K562 (cell line): Measurements from ENCODE around the gene CYTH1. TPM values are rescaled to one million over a fixed set of nuclear protein-coding genes. Genes with fewer than 3 reads are reported as not detected.

Experiments used
- ATAC-seq: fragments of 200-7000 bp; cut with Tn5 transposase; 3 replicates; pipeline ENCODE4 v1.9.1; 2020; ENCODE audit warnings: moderate library complexity
- BruUV-seq: library from RNA; stranded (reverse); fragments of 400-500 nt; replicated peaks from 2 replicates; lab custom pipeline; 2021; lab: Mats Ljungman, UMichigan
- CTCF ChIA-PET: fragments of 300-600 bp; formaldehyde crosslinking; extraction: SDS; loops from one replicate; lab custom pipeline; 2021; ENCODE audit warnings: low intra/inter-chr PET ratio; lab: Yijun Ruan, JAX
- POLR2A ChIA-PET: fragments of 300-600, 350-650 bp; sonication (Branson Sonifier 250); formaldehyde crosslinking; extraction: SDS; loops from one replicate; lab custom pipeline; 2021; ENCODE audit warnings: antibody characterized with exemption, inconsistent platforms; lab: Yijun Ruan, JAX
- DNase-seq, 4 experiments: peaks; one replicate each; pipeline versions ENCODE4 v3.0.0 to v3.0.0-alpha.2; 2011 to 2018; ENCODE audit warnings: low spot score in 3 of 4, mixed read lengths in 3 of 4; ENCODE audit errors: extremely low read depth in 1 of 4
- FAIRE-seq: peaks from 2 replicates; lab custom pipeline; 2011; peaks lifted over from hg19 to GRCh38; lab: Jason Lieb, UNC
- H2AFZ ChIP-seq: 2 replicates; pipeline ENCODE4 v1.6.0; 2011; ENCODE audit warnings: low read depth, low read length, control low read depth, inconsistent platforms
- H3K27ac ChIP-seq: fragments of 200-600 bp; 3 replicates; pipeline ENCODE4 v1.8.0; 2011; ENCODE audit warnings: low read depth, mild to moderate bottlenecking, control low read depth, inconsistent platforms, low read length, moderate library complexity, mixed read lengths; ENCODE audit errors: extremely low read depth
- H3K27me3 ChIP-seq, 2 experiments: fragments of 300-600 bp in 1 of 2; 2 replicates in 1 of 2; 3 replicates in 1 of 2; pipeline versions ENCODE4 v1.6.0 to v1.8.0; 2011; ENCODE audit warnings: inconsistent platforms in 2 of 2, low read length in 2 of 2, mild to moderate bottlenecking in 1 of 2, mixed read lengths in 1 of 2, moderate library complexity in 1 of 2; ENCODE audit not compliant: control insufficient read depth in 2 of 2, insufficient read depth in 2 of 2
- H3K36me3 ChIP-seq: fragments of 300-600 bp; 3 replicates; pipeline ENCODE4 v1.8.0; 2011; ENCODE audit warnings: mild to moderate bottlenecking, low read length, inconsistent platforms; ENCODE audit not compliant: control insufficient read depth, insufficient read depth
- H3K4me1 ChIP-seq, 2 experiments: fragments of 200-600 bp in 1 of 2; replicated peaks in 1 of 2; 2 replicates in 1 of 2; 3 replicates in 1 of 2; pipeline versions ENCODE4 v1.5.1 to v1.8.0; 2011; ENCODE audit warnings: inconsistent platforms in 2 of 2, low read length in 2 of 2, mild to moderate bottlenecking in 1 of 2, mixed read lengths in 1 of 2, moderate library complexity in 1 of 2; ENCODE audit not compliant: control insufficient read depth in 2 of 2, insufficient read depth in 2 of 2
- H3K4me2 ChIP-seq: 2 replicates; pipeline ENCODE4 v1.6.1; 2011; ENCODE audit warnings: low read length, control low read depth, inconsistent platforms, mixed read lengths; ENCODE audit not compliant: insufficient read depth
- H3K4me3 ChIP-seq: fragments of 200-600 bp; sonication (generic), shearing (Covaris generic); 2 replicates; pipeline ENCODE4 v1.5.1; 2016; ENCODE audit warnings: control low read depth, inconsistent platforms
- H3K79me2 ChIP-seq: fragments of 200-600 bp; 3 replicates; pipeline ENCODE4 v1.8.0; 2011; ENCODE audit warnings: low read length, inconsistent platforms; ENCODE audit not compliant: control insufficient read depth, insufficient read depth
- H3K9ac ChIP-seq, 2 experiments: 2 replicates each; pipeline versions ENCODE4 v1.6.0 to v1.6.1; 2011; ENCODE audit warnings: low read depth in 2 of 2, low read length in 2 of 2, control low read depth in 1 of 2, inconsistent platforms in 1 of 2, mild to moderate bottlenecking in 1 of 2, mixed read lengths in 1 of 2; ENCODE audit not compliant: insufficient read depth in 1 of 2
- H3K9me1 ChIP-seq: one replicate; pipeline ENCODE4 v1.6.0; 2011; ENCODE audit warnings: inconsistent platforms, mild to moderate bottlenecking, low read length, moderate library complexity; ENCODE audit not compliant: control insufficient read depth, insufficient read depth
- H3K9me3 ChIP-seq: replicated peaks from 2 replicates; pipeline ENCODE4 v1.5.1; 2011; ENCODE audit warnings: low read depth, low read length, inconsistent platforms; ENCODE audit not compliant: control insufficient read depth, insufficient read depth
- H4K20me1 ChIP-seq: replicated peaks from 2 replicates; pipeline ENCODE4 v1.6.1; 2011; ENCODE audit warnings: low read length, inconsistent platforms, mixed read lengths; ENCODE audit not compliant: control insufficient read depth, insufficient read depth
- ATF7 ChIP-seq: fragments of 450-650 bp; IDR thresholded peaks from 2 replicates; pipeline ENCODE4 v1.7.1; 2014; ENCODE audit warnings: mild to moderate bottlenecking, moderate library complexity
- BHLHE40 ChIP-seq: IDR thresholded peaks from 2 replicates; pipeline ENCODE4 v1.6.1; 2011; ENCODE audit warnings: low read length, improper control_type of control experiment
- BRF1 ChIP-seq: IDR thresholded peaks from 3 replicates; pipeline ENCODE4 v1.6.1; 2011; ENCODE audit warnings: borderline replicate concordance, mild to moderate bottlenecking; ENCODE audit not compliant: insufficient read length; ENCODE audit errors: extremely low read depth
- CHCHD3 ChIP-seq: fragments of 250-450 bp; sonication (Bioruptor Pico); IDR thresholded peaks from 2 replicates; pipeline ENCODE4 v2.1.2; 2022; ENCODE audit warnings: mild to moderate bottlenecking
- FOS ChIP-seq: IDR thresholded peaks from 3 replicates; pipeline ENCODE4 v1.6.1; 2011; ENCODE audit not compliant: insufficient read length; ENCODE audit errors: extremely low read depth
- FOSL1 ChIP-seq: fragments of 200-800 bp; sonication (Bioruptor generic); conservative IDR thresholded peaks from 2 replicates; pipeline ENCODE4 v1.6.1; 2016; ENCODE audit warnings: missing genetic modification characterization, missing compliant biosample characterization
- ILF3 ChIP-seq: fragments of 450-650 bp; IDR thresholded peaks from 2 replicates; pipeline ENCODE4 v1.6.1; 2018; ENCODE audit warnings: antibody characterized with exemption, mild to moderate bottlenecking, moderate library complexity, borderline replicate concordance
- KLF10 ChIP-seq: fragments of 250-450 bp; sonication (Bioruptor Pico); IDR thresholded peaks from 2 replicates; pipeline ENCODE4 v1.6.1; 2021; ENCODE audit warnings: matching md5 sums
- TAF7 ChIP-seq: fragments of 450-650 bp; IDR thresholded peaks from 2 replicates; pipeline ENCODE4 v1.6.1; 2016; ENCODE audit warnings: missing genetic modification characterization, missing compliant biosample characterization
- TARDBP ChIP-seq: fragments of 450-650 bp; IDR thresholded peaks from 2 replicates; pipeline ENCODE4 v1.6.1; 2016
- ZNF143 ChIP-seq: sonication (generic); formaldehyde crosslinking; IDR thresholded peaks from 2 replicates; pipeline ENCODE4 v1.9.0; 2022; ENCODE audit warnings: mild to moderate bottlenecking, missing genetic modification reagents
- ZNF79 ChIP-seq: fragments of 250-450 bp; sonication (Bioruptor Pico); IDR thresholded peaks from 2 replicates; pipeline ENCODE4 v1.4.0; 2020; ENCODE audit warnings: low read depth, mild to moderate bottlenecking, moderate library complexity
- WGBS: fragments of 100-300 bp; shearing (Covaris generic); methylation state at CpG from one replicate; pipeline ENCODE4 v1.1.6; 2016; ENCODE audit warnings: low coverage, mixed read lengths; ENCODE audit not compliant: insufficient coverage; ENCODE audit errors: missing lambda C conversion rate; 5-methylcytosine and 5-hydroxymethylcytosine counted together
- in situ Hi-C: fragments of 300-500 bp; cut with MboI; formaldehyde crosslinking; loops from 4 replicates; pipeline ENCODE4 v1.15.0; 2018; ENCODE audit warnings: inconsistent platforms, mixed read lengths
- intact Hi-C: fragments of 100-400 bp; cut with micrococcal nuclease; formaldehyde crosslinking; loops from 2 replicates; pipeline ENCODE4 v1.14.2; 2022
- polyA plus RNA-seq, 8 experiments: library from polyadenylated mRNA; depleted of rRNA in 4 of 8; stranded (reverse) in 5 of 8; unstranded in 3 of 8; fragments of >200 nt; fragmentation: Nextera tagmentation in 2 of 8; fragmentation: Illumina TruSeq in 1 of 8; extraction: Ambion mirVana in 2 of 8; extraction: Trizol in 1 of 8; gene quantifications; 2 replicates each; pipeline versions ENCODE4 v1.2.1 to v1.2.3, GENCODE V29; 2011 to 2014; ENCODE audit warnings: inconsistent platforms in 1 of 8, missing spikeins in 1 of 8
- total RNA-seq, 7 experiments: library from RNA; depleted of rRNA in 6 of 7; stranded (reverse); fragments of >200 nt in 6 of 7; fragmentation: Illumina TruSeq in 2 of 7; extraction: Trizol in 2 of 7; gene quantifications; 2 replicates each; pipeline versions ENCODE4 v1.2.1 to v1.2.3, GENCODE V29; 2011 to 2021; ENCODE audit warnings: low replicate concordance in 1 of 7
- TF ChIP-seq, protein P1 (sequence below), 2 experiments: fragments of 450-650 bp; conservative IDR thresholded peaks; 2 replicates each; pipeline ENCODE4 v1.6.1; 2017; ENCODE audit warnings: mild to moderate bottlenecking in 2 of 2, moderate library complexity in 2 of 2
- TF ChIP-seq, protein P2 (sequence below): fragments of 450-650 bp; formaldehyde crosslinking; IDR thresholded peaks from 2 replicates; pipeline ENCODE4 v1.4.0; 2022; ENCODE audit warnings: mild to moderate bottlenecking, moderate library complexity
- TF ChIP-seq, protein P3 (sequence below), 3 experiments: IDR thresholded peaks in 2 of 3; conservative IDR thresholded peaks in 1 of 3; 2 replicates each; pipeline ENCODE4 v1.5.1; 2011 to 2012; ENCODE audit warnings: low read length in 3 of 3, mild to moderate bottlenecking in 3 of 3, control low read depth in 2 of 3, improper control_type of control experiment in 1 of 3, inconsistent platforms in 1 of 3, low read depth in 1 of 3, mixed read lengths in 1 of 3, moderate library complexity in 1 of 3; ENCODE audit not compliant: insufficient read depth in 2 of 3
- TF ChIP-seq, protein P4 (sequence below): sonication (generic); formaldehyde crosslinking; IDR thresholded peaks from 2 replicates; pipeline ENCODE4 v1.9.0; 2022; ENCODE audit warnings: mild to moderate bottlenecking, missing genetic modification reagents

CYTH1 gene
- total and polyA plus RNA-seq, 9 of the 15 experiments (the other 6 are each of a cell fraction or from before 2014, with no cell fraction given) = 0.52 to 27.7 (median 16.8) TPM

DNA sequence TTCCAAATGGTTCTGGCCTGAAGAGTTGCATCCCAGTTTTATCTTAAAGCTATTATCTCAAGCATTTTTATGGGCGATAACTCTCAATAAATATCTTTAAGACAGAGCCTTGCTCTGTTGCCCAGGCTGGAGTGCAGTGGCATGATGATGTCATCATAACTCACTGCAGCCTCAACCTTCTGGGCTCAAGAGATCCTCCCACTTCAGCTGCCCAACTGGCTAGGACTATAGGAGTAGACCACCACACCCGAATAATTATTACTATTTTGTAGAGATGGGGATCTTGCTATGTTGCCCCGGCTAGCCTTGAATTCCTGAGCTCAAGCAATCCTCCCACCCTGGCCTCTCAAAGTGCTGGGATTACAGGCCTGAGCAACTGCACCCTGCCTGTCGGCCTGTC, 26.1 kb upstream of the CYTH1 start (continued):
- TF ChIP-seq, protein P1, sequence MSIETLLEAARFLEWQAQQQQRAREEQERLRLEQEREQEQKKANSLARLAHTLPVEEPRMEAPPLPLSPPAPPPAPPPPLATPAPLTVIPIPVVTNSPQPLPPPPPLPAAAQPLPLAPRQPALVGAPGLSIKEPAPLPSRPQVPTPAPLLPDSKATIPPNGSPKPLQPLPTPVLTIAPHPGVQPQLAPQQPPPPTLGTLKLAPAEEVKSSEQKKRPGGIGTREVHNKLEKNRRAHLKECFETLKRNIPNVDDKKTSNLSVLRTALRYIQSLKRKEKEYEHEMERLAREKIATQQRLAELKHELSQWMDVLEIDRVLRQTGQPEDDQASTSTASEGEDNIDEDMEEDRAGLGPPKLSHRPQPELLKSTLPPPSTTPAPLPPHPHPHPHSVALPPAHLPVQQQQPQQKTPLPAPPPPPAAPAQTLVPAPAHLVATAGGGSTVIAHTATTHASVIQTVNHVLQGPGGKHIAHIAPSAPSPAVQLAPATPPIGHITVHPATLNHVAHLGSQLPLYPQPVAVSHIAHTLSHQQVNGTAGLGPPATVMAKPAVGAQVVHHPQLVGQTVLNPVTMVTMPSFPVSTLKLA (conservative IDR thresholded peaks at IDR 0.05) = no peak
- TF ChIP-seq TAF7 = no peak
- TF ChIP-seq, all 486 proteins: peak for 2

DNA sequence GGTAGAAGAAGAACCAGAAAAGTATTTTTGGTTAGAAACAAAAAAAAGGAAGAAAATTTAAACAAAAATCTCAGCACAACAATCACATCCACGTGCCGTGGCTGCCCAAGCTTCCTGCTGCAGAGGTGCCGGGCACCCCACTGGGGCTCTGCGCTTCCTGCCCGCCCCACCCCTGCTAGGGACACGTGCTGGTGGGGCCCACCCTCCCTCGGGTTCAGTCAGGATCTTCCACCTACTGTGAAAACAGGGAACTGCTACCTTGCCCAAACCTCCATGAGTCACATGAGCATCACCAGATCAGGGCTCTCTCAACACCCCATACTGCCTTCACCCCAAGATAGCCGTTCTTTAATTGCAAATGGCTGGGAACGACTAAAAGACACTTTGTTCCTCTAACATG, 24.4 kb upstream of the CYTH1 start:
- H3K9me1 ChIP-seq = no peaks in the 10 kb centered on the region
- H3K27ac ChIP-seq = no peak overlapping the region
- BruUV-seq = no TSS peak
- POLR2A ChIA-PET = interaction anchor here (0.8 to 3.3 kb wide), 3 partner anchors 8 to 22 kb away, joined by 3 to 16 read pairs (median 4); no protein-coding TSS in a partner anchor
- no peak overlapping the region for H2AFZ ChIP-seq
- H3K9ac ChIP-seq = no peak overlapping the region
- 83% methylated on average over 5 of the region's 9 CpGs for WGBS
- DNase-seq (peak in 2 of 4 experiments; percentile 23 to 33), FAIRE-seq (no peak), ATAC-seq (no peak)
- in situ Hi-C loops = no loop called here
- H3K4me2 ChIP-seq = no peak overlapping the region
- no peaks in the 10 kb centered on the region; a peak in 1 of 5 replicates for H3K4me1 ChIP-seq
- no peaks in the 10 kb centered on the region for H3K27me3 ChIP-seq
- no peaks in the 10 kb centered on the region for H4K20me1 ChIP-seq
- no peak overlapping the region for H3K4me3 ChIP-seq
- intact Hi-C loops = no loop called here
- H3K36me3 ChIP-seq = peaks cover 93% of the 10 kb centered on the region
- CTCF ChIA-PET = no interaction called here
- H3K9me3 ChIP-seq = no peaks in the 10 kb centered on the region
- H3K79me2 ChIP-seq = no peaks in the 10 kb centered on the region
- TF ChIP-seq ATF7 (no peak), CHCHD3 (CRISPR knock-in tag) (no peak), BHLHE40 (0 out of 2 replicates have a peak, but pooled peaks have one; percentile 6), ZNF143 (CRISPR knock-in tag) (no peak), BRF1 (no peak), ILF3 (no peak), FOS (no peak), ZNF79 (CRISPR knock-in tag) (no peak), TARDBP (no peak), KLF10 (CRISPR knock-in tag) (no peak), FOSL1 (tag) (no peak)
- TF ChIP-seq, protein P2, sequence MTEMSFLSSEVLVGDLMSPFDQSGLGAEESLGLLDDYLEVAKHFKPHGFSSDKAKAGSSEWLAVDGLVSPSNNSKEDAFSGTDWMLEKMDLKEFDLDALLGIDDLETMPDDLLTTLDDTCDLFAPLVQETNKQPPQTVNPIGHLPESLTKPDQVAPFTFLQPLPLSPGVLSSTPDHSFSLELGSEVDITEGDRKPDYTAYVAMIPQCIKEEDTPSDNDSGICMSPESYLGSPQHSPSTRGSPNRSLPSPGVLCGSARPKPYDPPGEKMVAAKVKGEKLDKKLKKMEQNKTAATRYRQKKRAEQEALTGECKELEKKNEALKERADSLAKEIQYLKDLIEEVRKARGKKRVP (CRISPR knock-in tag) = no peak
- TF ChIP-seq, protein P3, sequence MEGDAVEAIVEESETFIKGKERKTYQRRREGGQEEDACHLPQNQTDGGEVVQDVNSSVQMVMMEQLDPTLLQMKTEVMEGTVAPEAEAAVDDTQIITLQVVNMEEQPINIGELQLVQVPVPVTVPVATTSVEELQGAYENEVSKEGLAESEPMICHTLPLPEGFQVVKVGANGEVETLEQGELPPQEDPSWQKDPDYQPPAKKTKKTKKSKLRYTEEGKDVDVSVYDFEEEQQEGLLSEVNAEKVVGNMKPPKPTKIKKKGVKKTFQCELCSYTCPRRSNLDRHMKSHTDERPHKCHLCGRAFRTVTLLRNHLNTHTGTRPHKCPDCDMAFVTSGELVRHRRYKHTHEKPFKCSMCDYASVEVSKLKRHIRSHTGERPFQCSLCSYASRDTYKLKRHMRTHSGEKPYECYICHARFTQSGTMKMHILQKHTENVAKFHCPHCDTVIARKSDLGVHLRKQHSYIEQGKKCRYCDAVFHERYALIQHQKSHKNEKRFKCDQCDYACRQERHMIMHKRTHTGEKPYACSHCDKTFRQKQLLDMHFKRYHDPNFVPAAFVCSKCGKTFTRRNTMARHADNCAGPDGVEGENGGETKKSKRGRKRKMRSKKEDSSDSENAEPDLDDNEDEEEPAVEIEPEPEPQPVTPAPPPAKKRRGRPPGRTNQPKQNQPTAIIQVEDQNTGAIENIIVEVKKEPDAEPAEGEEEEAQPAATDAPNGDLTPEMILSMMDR (IDR thresholded peaks at IDR 0.05 in 2 of 3, conservative IDR thresholded peaks at IDR 0.05 in 1 of 3; ENCODE audit: insufficient read depth in 2 of 3, low read depth in 1 of 3, low read length in 3 of 3) = 0 out of 6 replicates have a peak, but pooled peaks of 1 of the 3 experiments have one; percentile 9
- TF ChIP-seq, protein P4, sequence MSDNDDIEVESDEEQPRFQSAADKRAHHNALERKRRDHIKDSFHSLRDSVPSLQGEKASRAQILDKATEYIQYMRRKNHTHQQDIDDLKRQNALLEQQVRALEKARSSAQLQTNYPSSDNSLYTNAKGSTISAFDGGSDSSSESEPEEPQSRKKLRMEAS (CRISPR knock-in tag) = peak; percentile 49
